K562 (cell line): ENCODE results near the gene PTPRT.

Source experiments
- CTBP1 ChIP-seq: fragments of 450-650 bp; IDR thresholded peaks from 2 replicates; pipeline ENCODE4 v1.6.1; 2016; ENCODE audit warnings: borderline replicate concordance
- EP300 ChIP-seq: IDR thresholded peaks from 2 replicates; pipeline ENCODE4 v1.6.1; 2012; ENCODE audit warnings: low read length, improper control_type of control experiment
- KAT7 ChIP-seq: sonication (generic); formaldehyde crosslinking; IDR thresholded peaks from 2 replicates; pipeline ENCODE4 v1.8.0; 2022; ENCODE audit warnings: missing genetic modification reagents, mild to moderate bottlenecking, borderline replicate concordance
- KDM1A ChIP-seq, 2 experiments: fragments of 450-650 bp; IDR thresholded peaks; 2 replicates each; pipeline ENCODE4 v1.6.1; 2016; ENCODE audit warnings: mild to moderate bottlenecking in 2 of 2
- MED1 ChIP-seq: sonication (generic); formaldehyde crosslinking; IDR thresholded peaks from 2 replicates; pipeline ENCODE4 v1.8.1; 2023; ENCODE audit warnings: missing genetic modification reagents, borderline replicate concordance
- NFRKB ChIP-seq: fragments of 450-650 bp; IDR thresholded peaks from 2 replicates; pipeline ENCODE4 v1.6.1; 2016; ENCODE audit warnings: low read depth
- POLR2A ChIP-seq: fragments of 450-650 bp; conservative IDR thresholded peaks from 2 replicates; pipeline ENCODE4 v1.6.1; 2016
- TRIM24 ChIP-seq, 2 experiments: fragments of 450-650 bp; IDR thresholded peaks; 2 replicates each; pipeline ENCODE4 v1.6.1; 2016
- ZNF165 ChIP-seq: fragments of 250-450 bp; sonication (Bioruptor Pico); IDR thresholded peaks from 2 replicates; pipeline ENCODE4 v1.4.0; 2020; ENCODE audit warnings: borderline replicate concordance
- ZNF644 ChIP-seq: fragments of 200-800 bp; sonication (Bioruptor generic); IDR thresholded peaks from 2 replicates; pipeline ENCODE4 v1.6.1; 2016; ENCODE audit warnings: low read depth, missing genetic modification characterization, missing compliant biosample characterization
- ZNF695 ChIP-seq: fragments of 450-650 bp; formaldehyde crosslinking; IDR thresholded peaks from 2 replicates; pipeline ENCODE4 v1.4.0; 2020; ENCODE audit warnings: mild to moderate bottlenecking, moderate library complexity
- TF ChIP-seq, protein P1 (sequence below): fragments of 450-650 bp; IDR thresholded peaks from 2 replicates; pipeline ENCODE4 v1.6.1; 2016; ENCODE audit warnings: borderline replicate concordance
- TF ChIP-seq, protein P2 (sequence below): sonication (generic); formaldehyde crosslinking; IDR thresholded peaks from 2 replicates; pipeline ENCODE4 v1.8.0; 2022; ENCODE audit warnings: mild to moderate bottlenecking, missing genetic modification reagents
- TF ChIP-seq, protein P3 (sequence below): fragments of 450-650 bp; IDR thresholded peaks from one replicate; pipeline ENCODE4 v1.6.1; 2018; ENCODE audit warnings: mild to moderate bottlenecking, moderate library complexity; ENCODE audit not compliant: partially characterized antibody

DNA sequence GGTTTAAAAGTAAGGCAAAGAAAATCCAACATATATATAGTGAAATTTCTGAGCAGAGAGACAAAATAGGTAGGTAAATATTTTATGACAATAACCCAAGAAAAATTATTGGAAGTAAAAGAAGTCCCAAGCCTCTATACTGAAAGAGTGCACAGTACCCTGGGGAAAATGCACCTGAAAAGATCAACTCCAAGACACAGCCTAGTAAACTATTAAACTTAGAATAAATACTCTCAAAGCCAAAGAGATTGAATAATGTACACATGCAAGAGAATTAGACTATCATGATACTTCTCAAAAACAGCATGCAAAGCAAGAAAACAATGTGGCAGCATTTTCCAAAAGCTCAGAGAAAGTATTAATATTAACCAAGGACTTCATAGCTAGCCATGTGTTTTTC, 894.7 kb downstream of the PTPRT start:
- TF ChIP-seq, protein P1, sequence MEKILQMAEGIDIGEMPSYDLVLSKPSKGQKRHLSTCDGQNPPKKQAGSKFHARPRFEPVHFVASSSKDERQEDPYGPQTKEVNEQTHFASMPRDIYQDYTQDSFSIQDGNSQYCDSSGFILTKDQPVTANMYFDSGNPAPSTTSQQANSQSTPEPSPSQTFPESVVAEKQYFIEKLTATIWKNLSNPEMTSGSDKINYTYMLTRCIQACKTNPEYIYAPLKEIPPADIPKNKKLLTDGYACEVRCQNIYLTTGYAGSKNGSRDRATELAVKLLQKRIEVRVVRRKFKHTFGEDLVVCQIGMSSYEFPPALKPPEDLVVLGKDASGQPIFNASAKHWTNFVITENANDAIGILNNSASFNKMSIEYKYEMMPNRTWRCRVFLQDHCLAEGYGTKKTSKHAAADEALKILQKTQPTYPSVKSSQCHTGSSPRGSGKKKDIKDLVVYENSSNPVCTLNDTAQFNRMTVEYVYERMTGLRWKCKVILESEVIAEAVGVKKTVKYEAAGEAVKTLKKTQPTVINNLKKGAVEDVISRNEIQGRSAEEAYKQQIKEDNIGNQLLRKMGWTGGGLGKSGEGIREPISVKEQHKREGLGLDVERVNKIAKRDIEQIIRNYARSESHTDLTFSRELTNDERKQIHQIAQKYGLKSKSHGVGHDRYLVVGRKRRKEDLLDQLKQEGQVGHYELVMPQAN = no peak
- TF ChIP-seq TRIM24 (IDR thresholded peaks at IDR 0.05) (no peak), POLR2A (no peak), EP300 (no peak), MED1 (CRISPR knock-in tag) (no peak), CTBP1 (no peak), KAT7 (CRISPR knock-in tag) (no peak), ZNF644 (tag) (no peak), ZNF165 (CRISPR knock-in tag) (no peak), ZNF695 (CRISPR knock-in tag) (no peak), KDM1A (IDR thresholded peaks at IDR 0.05) (no peak), NFRKB (no peak)
- TF ChIP-seq, protein P2, sequence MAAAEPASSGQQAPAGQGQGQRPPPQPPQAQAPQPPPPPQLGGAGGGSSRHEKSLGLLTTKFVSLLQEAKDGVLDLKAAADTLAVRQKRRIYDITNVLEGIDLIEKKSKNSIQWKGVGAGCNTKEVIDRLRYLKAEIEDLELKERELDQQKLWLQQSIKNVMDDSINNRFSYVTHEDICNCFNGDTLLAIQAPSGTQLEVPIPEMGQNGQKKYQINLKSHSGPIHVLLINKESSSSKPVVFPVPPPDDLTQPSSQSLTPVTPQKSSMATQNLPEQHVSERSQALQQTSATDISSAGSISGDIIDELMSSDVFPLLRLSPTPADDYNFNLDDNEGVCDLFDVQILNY (CRISPR knock-in tag) = no peak
- TF ChIP-seq, protein P3, sequence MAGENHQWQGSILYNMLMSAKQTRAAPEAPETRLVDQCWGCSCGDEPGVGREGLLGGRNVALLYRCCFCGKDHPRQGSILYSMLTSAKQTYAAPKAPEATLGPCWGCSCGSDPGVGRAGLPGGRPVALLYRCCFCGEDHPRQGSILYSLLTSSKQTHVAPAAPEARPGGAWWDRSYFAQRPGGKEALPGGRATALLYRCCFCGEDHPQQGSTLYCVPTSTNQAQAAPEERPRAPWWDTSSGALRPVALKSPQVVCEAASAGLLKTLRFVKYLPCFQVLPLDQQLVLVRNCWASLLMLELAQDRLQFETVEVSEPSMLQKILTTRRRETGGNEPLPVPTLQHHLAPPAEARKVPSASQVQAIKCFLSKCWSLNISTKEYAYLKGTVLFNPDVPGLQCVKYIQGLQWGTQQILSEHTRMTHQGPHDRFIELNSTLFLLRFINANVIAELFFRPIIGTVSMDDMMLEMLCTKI = no peak
